CD4-positive, alpha-beta T cell (primary cell): Measurements from ENCODE around the gene EIF4B. TPM values are rescaled to one million over a fixed set of nuclear protein-coding genes. Genes with fewer than 3 reads are reported as not detected.

Source experiments
- ATAC-seq: fragments of 200-7000 bp; cut with Tn5 transposase; one replicate; pipeline ENCODE4 v1.10.0; 2022; ENCODE audit warnings: mild to moderate bottlenecking; ENCODE audit not compliant: poor library complexity
- CTCF ChIA-PET: fragments of 350-600 bp; sonication (Branson Sonifier 250); formaldehyde crosslinking; loops from one replicate; lab custom pipeline; 2021; ENCODE audit warnings: antibody characterized with exemption, inconsistent platforms; lab: Charles Lee
- POLR2A ChIA-PET: fragments of 350-600 bp; sonication (Branson Sonifier 250); formaldehyde crosslinking; loops from one replicate; lab custom pipeline; 2021; ENCODE audit warnings: antibody characterized with exemption, inconsistent platforms; lab: Charles Lee
- DNase-seq, 14 experiments: peaks; one replicate each; pipeline ENCODE4 v3.0.0-alpha.2; 2013 to 2020; ENCODE audit warnings: mixed read lengths in 2 of 14
- H3K27ac ChIP-seq, 2 donors: one replicate each; pipeline versions ENCODE4 v1.5.1 to v1.7.0; 2013; ENCODE audit warnings: low read length in 2 of 2, low read depth in 1 of 2, mild to moderate bottlenecking in 1 of 2
- H3K27me3 ChIP-seq, 2 experiments: 1 replicate in 1 of 2; 2 replicates in 1 of 2; pipeline versions ENCODE4 v1.6.1 to v1.7.0; 2013; ENCODE audit warnings: low read length in 2 of 2, control low read depth in 1 of 2, mild to moderate bottlenecking in 1 of 2, moderate library complexity in 1 of 2; ENCODE audit not compliant: insufficient read depth in 2 of 2, control insufficient read depth in 1 of 2
- H3K36me3 ChIP-seq: one replicate; pipeline ENCODE4 v1.6.1; 2013; ENCODE audit warnings: low read length, control low read depth; ENCODE audit not compliant: insufficient read depth
- H3K4me1 ChIP-seq: one replicate; pipeline ENCODE4 v1.6.1; 2013; ENCODE audit warnings: low read length, control low read depth; ENCODE audit not compliant: insufficient read depth
- H3K4me3 ChIP-seq: one replicate; pipeline ENCODE4 v1.5.1; 2013; ENCODE audit warnings: mild to moderate bottlenecking, low read length, moderate library complexity
- H3K9me3 ChIP-seq, 2 experiments: 1 replicate in 1 of 2; 2 replicates in 1 of 2; pipeline versions ENCODE4 v1.6.1 to v1.7.0; 2013; ENCODE audit warnings: low read length in 2 of 2, mild to moderate bottlenecking in 2 of 2, control low read depth in 1 of 2, moderate library complexity in 1 of 2; ENCODE audit not compliant: control insufficient read depth in 1 of 2, insufficient read depth in 1 of 2
- H3K27ac Mint-ChIP-seq: one replicate; pipeline ENCODE4 v1.8.0; 2020; ENCODE audit warnings: mixed read lengths
- H3K27me3 Mint-ChIP-seq: one replicate; pipeline ENCODE4 v1.8.0; 2021; ENCODE audit warnings: mixed read lengths
- H3K36me3 Mint-ChIP-seq: one replicate; pipeline ENCODE4 v1.8.0; 2021; ENCODE audit warnings: low read depth, mixed read lengths
- H3K4me1 Mint-ChIP-seq: one replicate; pipeline ENCODE4 v1.8.0; 2021; ENCODE audit warnings: low read depth, mixed read lengths
- H3K4me3 Mint-ChIP-seq: one replicate; pipeline ENCODE4 v1.8.0; 2020; ENCODE audit warnings: mild to moderate bottlenecking, mixed read lengths
- H3K9me3 Mint-ChIP-seq: one replicate; pipeline ENCODE4 v1.8.0; 2020; ENCODE audit warnings: mixed read lengths
- intact Hi-C, 2 experiments: fragments of 100-400 bp; cut with DNase I in 1 of 2; cut with micrococcal nuclease in 1 of 2; formaldehyde crosslinking; loops; one replicate each; pipeline versions ENCODE4 v1.15.1 to v1.9.0; 2023 to 2025; cut with DNase I, micrococcal nuclease
- total RNA-seq, 174 experiments: library from RNA in 2 of 174; stranded (reverse) in 2 of 174; gene quantifications; one replicate each; pipeline ENCODE4 v1.2.3 and lab custom pipeline; 2021 to 2026
- TF ChIP-seq, protein P1 (sequence below): fragments of 200-600 bp; IDR thresholded peaks from one replicate; pipeline ENCODE4 v1.8.0; 2022; ENCODE audit warnings: antibody characterized with exemption, mild to moderate bottlenecking

Gene EIF4B
- total RNA-seq, 2 experiments from 2014 or later = 794 to 806 TPM

DNA sequence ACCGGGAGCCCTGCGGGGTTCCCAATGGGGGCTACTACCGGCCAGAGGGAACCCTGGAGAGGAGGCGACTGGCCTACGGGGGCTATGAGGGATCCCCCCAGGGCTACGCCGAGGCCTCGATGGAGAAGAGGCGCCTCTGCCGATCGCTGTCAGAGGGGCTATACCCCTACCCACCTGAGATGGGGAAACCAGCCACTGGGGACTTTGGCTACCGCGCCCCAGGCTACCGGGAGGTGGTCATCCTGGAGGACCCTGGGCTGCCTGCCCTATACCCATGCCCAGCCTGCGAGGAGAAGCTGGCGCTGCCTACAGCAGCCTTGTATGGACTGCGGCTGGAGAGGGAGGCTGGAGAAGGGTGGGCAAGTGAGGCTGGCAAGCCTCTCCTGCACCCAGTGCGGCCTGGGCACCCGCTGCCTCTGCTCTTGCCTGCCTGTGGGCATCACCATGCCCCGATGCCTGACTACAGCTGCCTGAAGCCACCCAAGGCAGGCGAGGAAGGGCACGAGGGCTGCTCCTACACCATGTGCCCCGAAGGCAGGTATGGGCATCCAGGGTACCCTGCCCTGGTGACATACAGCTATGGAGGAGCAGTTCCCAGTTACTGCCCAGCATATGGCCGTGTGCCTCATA lies 53.3 kb downstream of the EIF4B start:
- ChIA-PET POLR2A (no interaction called here), CTCF (no interaction called here)
- ATAC-seq = no peak
- Histone ChIP-seq H3K36me3 (peaks cover 10% of the 10 kb centered on the region), H3K9me3 (no peaks in the 10 kb centered on the region), H3K4me3 (no peak overlapping the region), H3K27ac (no peak overlapping the region), H3K27me3 (no peaks in the 10 kb centered on the region), H3K4me1 (peaks cover 7% of the 10 kb centered on the region)
- intact Hi-C loops = loop anchor here in 1 of 2 experiments (10.0 kb wide), 1 partner anchor 135 kb away; no protein-coding TSS in a partner anchor
- Mint-ChIP-seq H3K4me3 (no peak overlapping the region), H3K4me1 (no peaks in the 10 kb centered on the region), H3K36me3 (peaks cover 12% of the 10 kb centered on the region), H3K27me3 (no peaks in the 10 kb centered on the region), H3K27ac (no peak overlapping the region), H3K9me3 (no peaks in the 10 kb centered on the region)
- no peak for DNase-seq
- TF ChIP-seq, protein P1, sequence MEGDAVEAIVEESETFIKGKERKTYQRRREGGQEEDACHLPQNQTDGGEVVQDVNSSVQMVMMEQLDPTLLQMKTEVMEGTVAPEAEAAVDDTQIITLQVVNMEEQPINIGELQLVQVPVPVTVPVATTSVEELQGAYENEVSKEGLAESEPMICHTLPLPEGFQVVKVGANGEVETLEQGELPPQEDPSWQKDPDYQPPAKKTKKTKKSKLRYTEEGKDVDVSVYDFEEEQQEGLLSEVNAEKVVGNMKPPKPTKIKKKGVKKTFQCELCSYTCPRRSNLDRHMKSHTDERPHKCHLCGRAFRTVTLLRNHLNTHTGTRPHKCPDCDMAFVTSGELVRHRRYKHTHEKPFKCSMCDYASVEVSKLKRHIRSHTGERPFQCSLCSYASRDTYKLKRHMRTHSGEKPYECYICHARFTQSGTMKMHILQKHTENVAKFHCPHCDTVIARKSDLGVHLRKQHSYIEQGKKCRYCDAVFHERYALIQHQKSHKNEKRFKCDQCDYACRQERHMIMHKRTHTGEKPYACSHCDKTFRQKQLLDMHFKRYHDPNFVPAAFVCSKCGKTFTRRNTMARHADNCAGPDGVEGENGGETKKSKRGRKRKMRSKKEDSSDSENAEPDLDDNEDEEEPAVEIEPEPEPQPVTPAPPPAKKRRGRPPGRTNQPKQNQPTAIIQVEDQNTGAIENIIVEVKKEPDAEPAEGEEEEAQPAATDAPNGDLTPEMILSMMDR = no peak

DNA sequence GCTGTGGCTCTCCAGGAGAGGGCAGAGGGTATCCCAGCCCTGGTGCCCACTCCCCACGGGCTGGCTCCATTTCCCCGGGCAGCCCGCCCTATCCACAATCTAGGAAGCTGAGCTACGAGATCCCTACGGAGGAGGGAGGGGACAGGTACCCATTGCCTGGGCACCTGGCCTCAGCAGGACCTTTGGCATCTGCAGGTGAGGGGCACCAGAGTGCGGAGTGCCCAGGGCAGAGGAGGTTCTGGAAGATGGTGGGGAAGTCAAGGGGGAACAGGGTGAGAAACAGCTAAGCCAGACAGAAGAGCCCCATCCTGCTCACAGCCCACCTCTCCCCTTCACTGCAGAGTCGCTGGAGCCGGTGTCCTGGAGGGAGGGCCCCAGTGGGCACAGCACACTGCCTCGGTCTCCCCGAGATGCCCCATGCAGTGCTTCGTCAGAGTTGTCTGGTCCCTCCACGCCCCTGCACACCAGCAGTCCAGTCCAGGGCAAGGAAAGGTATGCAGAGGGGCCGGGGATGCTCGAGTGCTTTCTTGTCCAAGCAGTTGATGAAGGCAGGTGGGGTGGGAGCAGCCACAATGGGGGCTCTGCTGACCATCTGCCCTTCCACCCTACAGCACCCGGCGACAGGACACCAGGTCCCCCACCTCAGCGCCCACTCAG lies 53.9 kb downstream of the EIF4B start:
- no peaks in the 10 kb centered on the region for H3K9me3 Mint-ChIP-seq
- peaks cover 16% of the 10 kb centered on the region for H3K36me3 ChIP-seq
- POLR2A ChIA-PET = no interaction called here
- H3K27me3 ChIP-seq = no peaks in the 10 kb centered on the region
- CTCF ChIA-PET = no interaction called here
- no peak overlapping the region for H3K27ac Mint-ChIP-seq
- no peaks in the 10 kb centered on the region for H3K27me3 Mint-ChIP-seq
- DNase-seq (no peak), ATAC-seq (no peak)
- no peak overlapping the region for H3K27ac ChIP-seq
- no peaks in the 10 kb centered on the region for H3K9me3 ChIP-seq
- intact Hi-C loops = loop anchor here in 1 of 2 experiments (10.0 kb wide), 1 partner anchor 135 kb away; no protein-coding TSS in a partner anchor
- TF ChIP-seq, protein P1 = no peak
- H3K4me1 Mint-ChIP-seq = no peaks in the 10 kb centered on the region
- peaks cover 4% of the 10 kb centered on the region for H3K4me1 ChIP-seq
- H3K4me3 ChIP-seq = no peak overlapping the region
- H3K4me3 Mint-ChIP-seq = no peak overlapping the region
- H3K36me3 Mint-ChIP-seq = peaks cover 18% of the 10 kb centered on the region

DNA sequence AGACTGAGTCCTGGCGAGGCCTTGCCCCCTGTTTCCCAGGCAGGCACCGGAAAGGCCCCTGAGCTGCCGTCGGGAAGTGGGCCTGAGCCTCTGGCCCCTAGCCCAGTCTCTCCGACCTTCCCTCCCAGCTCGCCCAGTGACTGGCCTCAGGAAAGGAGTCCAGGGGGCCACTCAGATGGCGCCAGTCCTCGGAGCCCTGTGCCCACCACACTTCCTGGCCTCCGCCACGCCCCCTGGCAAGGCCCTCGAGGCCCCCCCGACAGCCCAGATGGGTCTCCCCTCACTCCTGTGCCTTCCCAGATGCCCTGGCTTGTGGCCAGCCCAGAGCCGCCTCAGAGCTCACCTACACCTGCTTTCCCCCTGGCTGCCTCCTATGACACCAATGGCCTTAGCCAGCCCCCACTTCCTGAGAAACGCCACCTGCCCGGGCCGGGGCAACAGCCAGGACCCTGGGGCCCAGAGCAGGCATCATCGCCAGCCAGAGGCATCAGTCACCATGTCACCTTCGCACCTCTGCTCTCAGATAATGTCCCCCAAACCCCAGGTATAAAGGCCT lies 54.5 kb downstream of the EIF4B start:
- H3K4me3 ChIP-seq = no peak overlapping the region
- ChIA-PET POLR2A (interaction anchor here (1.6 kb wide), 1 partner anchor 18 kb away, joined by 6 read pairs; the partner anchor contains the start of gene SPRYD3), CTCF (interaction anchor here (0.9 to 1.3 kb wide), 2 partner anchors 15 to 39 kb away, joined by 3 to 5 read pairs; no protein-coding TSS in a partner anchor)
- Mint-ChIP-seq H3K4me1 (peaks cover under 1% of the 10 kb centered on the region), H3K27ac (no peak overlapping the region), H3K36me3 (peaks cover 24% of the 10 kb centered on the region), H3K27me3 (no peaks in the 10 kb centered on the region), H3K9me3 (no peaks in the 10 kb centered on the region), H3K4me3 (no peak overlapping the region)
- peaks cover 22% of the 10 kb centered on the region for H3K36me3 ChIP-seq
- intact Hi-C loops = loop anchor here in 1 of 2 experiments (10.0 kb wide), 1 partner anchor 134 kb away; no protein-coding TSS in a partner anchor
- no peaks in the 10 kb centered on the region for H3K27me3 ChIP-seq
- TF ChIP-seq, protein P1 = no peak
- H3K27ac ChIP-seq = no peak overlapping the region
- H3K4me1 ChIP-seq = peaks cover 5% of the 10 kb centered on the region
- no peak for DNase-seq
- ATAC-seq = no peak
- H3K9me3 ChIP-seq = no peaks in the 10 kb centered on the region
